A673 (cell line): ENCODE data around the gene CDX1. TPM values are rescaled to one million over a fixed set of nuclear protein-coding genes. Genes with fewer than 3 reads are reported as not detected.

Experiments used
- BruUV-seq: library from RNA; stranded (reverse); fragments of 400-500 nt; replicated peaks from 2 replicates; lab custom pipeline; 2021; lab: Mats Ljungman, UMichigan
- CTCF ChIA-PET: fragments of 300-600 bp; sonication (Branson Sonifier 250); formaldehyde crosslinking; loops from one replicate; lab custom pipeline; 2022; ENCODE audit warnings: antibody characterized with exemption; lab: Charles Lee
- POLR2A ChIA-PET: fragments of 300-600 bp; sonication (Branson Sonifier 250); formaldehyde crosslinking; loops from one replicate; lab custom pipeline; 2022; ENCODE audit warnings: antibody characterized with exemption; ENCODE audit not compliant: low non-redundant PET; lab: Charles Lee
- DNase-seq: peaks from one replicate; pipeline ENCODE4 v3.0.0-alpha.2; 2015; ENCODE audit warnings: low spot score
- H3K27ac ChIP-seq: fragments of 200-600 bp; sonication (generic); 2 replicates; pipeline ENCODE4 v1.5.1; 2016; ENCODE audit warnings: mixed run types, low read depth, mild to moderate bottlenecking, mixed read lengths, antibody characterized with exemption, low read length; ENCODE audit not compliant: poor library complexity, severe bottlenecking
- H3K27me3 ChIP-seq: fragments of 200-600 bp; sonication (generic); replicated peaks from 2 replicates; pipeline ENCODE4 v1.6.1; 2017; ENCODE audit warnings: mixed run types, low read depth, mild to moderate bottlenecking, mixed read lengths, antibody characterized with exemption, low read length; ENCODE audit not compliant: insufficient read depth, poor library complexity
- H3K36me3 ChIP-seq: fragments of 200-600 bp; sonication (generic); 2 replicates; pipeline ENCODE4 v1.6.1; 2016; ENCODE audit warnings: mixed run types, mild to moderate bottlenecking, mixed read lengths, antibody characterized with exemption, low read length; ENCODE audit not compliant: insufficient read depth, poor library complexity, severe bottlenecking
- H3K4me1 ChIP-seq: fragments of 200-600 bp; sonication (generic); 2 replicates; pipeline ENCODE4 v1.6.1; 2017; ENCODE audit warnings: mixed run types, mild to moderate bottlenecking, mixed read lengths, antibody characterized with exemption, low read length; ENCODE audit not compliant: insufficient read depth, poor library complexity, severe bottlenecking
- H3K4me3 ChIP-seq: fragments of 200-600 bp; sonication (generic); 2 replicates; pipeline ENCODE4 v1.5.1; 2016; ENCODE audit warnings: low read depth, mixed run types, mild to moderate bottlenecking, mixed read lengths, low read length; ENCODE audit not compliant: poor library complexity, severe bottlenecking
- H3K9me3 ChIP-seq: fragments of 200-600 bp; sonication (generic); 2 replicates; pipeline ENCODE4 v1.6.1; 2016; ENCODE audit warnings: mixed run types, low read depth, mild to moderate bottlenecking, mixed read lengths, antibody characterized with exemption, low read length; ENCODE audit not compliant: poor library complexity, severe bottlenecking
- CTCF ChIP-seq: fragments of 300-800, 200-600 bp; sonication (generic); conservative IDR thresholded peaks from 2 replicates; pipeline ENCODE4 v1.5.1; 2017; ENCODE audit warnings: low read depth, mild to moderate bottlenecking, antibody characterized with exemption, low read length, moderate library complexity, mixed read lengths
- EZH2 ChIP-seq: fragments of 200-600 bp; sonication (generic); IDR thresholded peaks from 2 replicates; pipeline ENCODE4 v1.6.1; 2017; ENCODE audit warnings: borderline replicate concordance, low read depth, mild to moderate bottlenecking, mixed read lengths, antibody characterized with exemption, low read length; ENCODE audit not compliant: poor library complexity, severe bottlenecking
- intact Hi-C: fragments of 100-400 bp; cut with micrococcal nuclease; formaldehyde crosslinking; loops from one replicate; pipeline ENCODE4 v1.10.0; 2022; ENCODE audit not compliant: unreplicated experiment
- total RNA-seq: library from RNA; stranded (reverse); gene quantifications from 2 replicates; pipeline ENCODE4 v1.2.3, GENCODE V29; 2021

Gene CDX1
- total RNA-seq, 1 experiment from 2014 or later: not detected

GRCh38 chr5:150157168-150157567, 9.4 kb upstream of the CDX1 start:
- intact Hi-C loops: no loop called here
- H3K27me3 ChIP-seq: no peaks in the 10 kb centered on the region
- no peak overlapping the region for H3K4me3 ChIP-seq
- H3K27ac ChIP-seq: no peak overlapping the region
- no peaks in the 10 kb centered on the region for H3K9me3 ChIP-seq
- no peak for TF ChIP-seq CTCF
- no peak for TF ChIP-seq EZH2
- no TSS peak for BruUV-seq
- H3K4me1 ChIP-seq: peaks cover 60% of the 10 kb centered on the region
- H3K36me3 ChIP-seq: no peaks in the 10 kb centered on the region
- POLR2A ChIA-PET: no interaction called here
- no peak for DNase-seq
- CTCF ChIA-PET: interaction anchor here (0.6 kb wide), 1 partner anchor 305 kb away, joined by 7 read pairs; no protein-coding TSS in a partner anchor

- TF ChIP-seq CTCF (no peak), EZH2 (no peak)
- H3K4me3 ChIP-seq: no peak overlapping the region
- no peaks in the 10 kb centered on the region for H3K9me3 ChIP-seq
- H3K36me3 ChIP-seq: no peaks in the 10 kb centered on the region
- H3K27ac ChIP-seq: peak overlapping the region; percentile 20
- ChIA-PET POLR2A (interaction anchor here (0.5 kb wide), 1 partner anchor 256 kb away, joined by 7 read pairs; no protein-coding TSS in a partner anchor), CTCF (no interaction called here)
- intact Hi-C loops: no loop called here
- H3K4me1 ChIP-seq: peaks cover 60% of the 10 kb centered on the region
- no peak for DNase-seq
- BruUV-seq: no TSS peak
- no peaks in the 10 kb centered on the region for H3K27me3 ChIP-seq
Observed at GRCh38 chr5:150158170-150158949, 8.2 kb upstream of the CDX1 start.

GRCh38 chr5:150159031-150159430, 7.5 kb upstream of the CDX1 start:
- TF ChIP-seq EZH2 (no peak), CTCF (no peak)
- POLR2A ChIA-PET: no interaction called here
- Histone ChIP-seq H3K36me3 (no peaks in the 10 kb centered on the region), H3K27me3 (no peaks in the 10 kb centered on the region), H3K27ac (peak overlapping the region; percentile 20), H3K4me3 (no peak overlapping the region), H3K9me3 (no peaks in the 10 kb centered on the region), H3K4me1 (peaks cover 57% of the 10 kb centered on the region)
- intact Hi-C loops: no loop called here
- CTCF ChIA-PET: no interaction called here
- BruUV-seq: no TSS peak
- no peak for DNase-seq
